ENCODE measurements around the gene HSD17B3. TPM values are rescaled to one million over a fixed set of nuclear protein-coding genes. Genes with fewer than 3 reads are reported as not detected.

HSD17B3 gene
- total and polyA plus RNA-seq, 10 of the 15 experiments (the other 5 are each of a cell fraction or from before 2014, with no cell fraction given) = not detected

DNA sequence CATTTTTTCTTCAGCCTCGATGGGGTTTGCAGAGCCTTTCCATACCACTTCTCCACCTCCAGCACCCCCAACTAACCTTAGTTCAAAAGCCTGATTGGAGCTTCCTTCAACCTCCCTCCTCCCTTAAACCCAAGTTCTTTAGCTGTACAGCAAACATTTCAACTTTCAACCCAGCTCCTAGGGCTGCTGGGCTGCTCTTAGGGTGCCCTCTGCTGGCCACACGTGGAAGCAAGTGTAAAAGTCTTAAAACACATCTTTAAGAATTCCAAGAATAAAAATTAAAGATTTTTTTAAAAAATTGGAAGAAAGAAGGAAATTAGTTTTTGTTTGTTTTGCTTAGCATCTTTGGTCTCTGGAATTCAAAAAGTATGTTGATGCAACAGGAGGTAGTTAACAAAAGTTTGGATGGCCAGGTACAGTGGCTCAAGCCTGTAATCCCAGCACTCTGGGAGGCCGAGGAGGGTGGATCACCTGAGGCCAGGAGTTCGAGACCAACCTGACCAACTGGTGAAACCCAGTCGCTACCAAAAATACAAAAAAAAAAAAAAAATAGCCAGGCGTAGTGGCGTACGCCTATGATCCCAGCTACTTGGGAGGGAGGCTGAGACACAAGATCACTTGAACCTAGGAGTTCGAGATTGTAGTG lies 15.5 kb upstream of the HSD17B3 start:
- FAIRE-seq (peak; percentile 62), ATAC-seq (peak; percentile 76), DNase-seq (ENCODE audit: low read depth, low spot score) (no peak)
- Histone ChIP-seq H3K27ac (ENCODE audit: control insufficient read depth, insufficient read depth) (no peak overlapping the region), H3K4me3 (no peak overlapping the region), H3K9ac (ENCODE audit: control insufficient read depth, insufficient read depth, low read length) (no peak overlapping the region), H3K4me1 (ENCODE audit: control insufficient read depth, insufficient read depth, low read length) (no peaks in the 10 kb centered on the region), H2AFZ (ENCODE audit: control insufficient read depth, low read depth, low read length) (no peak overlapping the region), H3K79me2 (ENCODE audit: control insufficient read depth, insufficient read depth, low read length) (no peaks in the 10 kb centered on the region), H4K20me1 (ENCODE audit: control insufficient read depth, insufficient read depth) (no peaks in the 10 kb centered on the region), H3K27me3 (replicated peaks in 1 of 2; ENCODE audit: control insufficient read depth in 2 of 2, insufficient read depth in 2 of 2, low read length in 1 of 2) (no peaks in the 10 kb centered on the region), H3K9me3 (replicated peaks; ENCODE audit: control insufficient read depth, insufficient read depth, low read length) (no peaks in the 10 kb centered on the region; the same call in 1 of the 3 replicates), H3K36me3 (ENCODE audit: control insufficient read depth in 2 of 2, insufficient read depth in 2 of 2, low read length in 1 of 2) (no peaks in the 10 kb centered on the region), H3K4me2 (ENCODE audit: control insufficient read depth, insufficient read depth) (no peak overlapping the region)
- CTCF ChIA-PET = interaction anchor here (0.5 to 6.5 kb wide), 27 partner anchors 9 to 755 kb away, joined by 3 to 62 read pairs (median 4); no protein-coding TSS in a partner anchor
- intact Hi-C loops (cut with micrococcal nuclease; ENCODE audit: unreplicated experiment) (loop anchor here (1.0 kb wide), 1 partner anchor 85 kb away; no protein-coding TSS in a partner anchor), in situ Hi-C loops (cut with MboI) (loop anchor here (5.0 kb wide), 1 partner anchor 80 kb away; no protein-coding TSS in a partner anchor)
- TF ChIP-seq SMC3 (IDR thresholded peaks at IDR 0.05; ENCODE audit: borderline replicate concordance, low read length) (peak; percentile 74), FOS (IDR thresholded peaks at IDR 0.05; ENCODE audit: borderline replicate concordance, extremely low read depth, insufficient read length) (no peak), STAT3 (IDR thresholded peaks at IDR 0.05; ENCODE audit: low read depth, low read length) (no peak), LARP7 (IDR thresholded peaks at IDR 0.05) (no peak), TCF7 (IDR thresholded peaks at IDR 0.05; ENCODE audit: borderline replicate concordance) (no peak), RAD21 (IDR thresholded peaks at IDR 0.05; ENCODE audit: insufficient read depth, low read depth, low read length) (peak; percentile 89)
- TF ChIP-seq, protein P1, sequence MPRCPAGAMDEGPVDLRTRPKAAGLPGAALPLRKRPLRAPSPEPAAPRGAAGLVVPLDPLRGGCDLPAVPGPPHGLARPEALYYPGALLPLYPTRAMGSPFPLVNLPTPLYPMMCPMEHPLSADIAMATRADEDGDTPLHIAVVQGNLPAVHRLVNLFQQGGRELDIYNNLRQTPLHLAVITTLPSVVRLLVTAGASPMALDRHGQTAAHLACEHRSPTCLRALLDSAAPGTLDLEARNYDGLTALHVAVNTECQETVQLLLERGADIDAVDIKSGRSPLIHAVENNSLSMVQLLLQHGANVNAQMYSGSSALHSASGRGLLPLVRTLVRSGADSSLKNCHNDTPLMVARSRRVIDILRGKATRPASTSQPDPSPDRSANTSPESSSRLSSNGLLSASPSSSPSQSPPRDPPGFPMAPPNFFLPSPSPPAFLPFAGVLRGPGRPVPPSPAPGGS (IDR thresholded peaks at IDR 0.05; ENCODE audit: borderline replicate concordance, insufficient read depth, low read depth, low read length, poor library complexity, severe bottlenecking) = no peak
- TF ChIP-seq, protein P2, sequence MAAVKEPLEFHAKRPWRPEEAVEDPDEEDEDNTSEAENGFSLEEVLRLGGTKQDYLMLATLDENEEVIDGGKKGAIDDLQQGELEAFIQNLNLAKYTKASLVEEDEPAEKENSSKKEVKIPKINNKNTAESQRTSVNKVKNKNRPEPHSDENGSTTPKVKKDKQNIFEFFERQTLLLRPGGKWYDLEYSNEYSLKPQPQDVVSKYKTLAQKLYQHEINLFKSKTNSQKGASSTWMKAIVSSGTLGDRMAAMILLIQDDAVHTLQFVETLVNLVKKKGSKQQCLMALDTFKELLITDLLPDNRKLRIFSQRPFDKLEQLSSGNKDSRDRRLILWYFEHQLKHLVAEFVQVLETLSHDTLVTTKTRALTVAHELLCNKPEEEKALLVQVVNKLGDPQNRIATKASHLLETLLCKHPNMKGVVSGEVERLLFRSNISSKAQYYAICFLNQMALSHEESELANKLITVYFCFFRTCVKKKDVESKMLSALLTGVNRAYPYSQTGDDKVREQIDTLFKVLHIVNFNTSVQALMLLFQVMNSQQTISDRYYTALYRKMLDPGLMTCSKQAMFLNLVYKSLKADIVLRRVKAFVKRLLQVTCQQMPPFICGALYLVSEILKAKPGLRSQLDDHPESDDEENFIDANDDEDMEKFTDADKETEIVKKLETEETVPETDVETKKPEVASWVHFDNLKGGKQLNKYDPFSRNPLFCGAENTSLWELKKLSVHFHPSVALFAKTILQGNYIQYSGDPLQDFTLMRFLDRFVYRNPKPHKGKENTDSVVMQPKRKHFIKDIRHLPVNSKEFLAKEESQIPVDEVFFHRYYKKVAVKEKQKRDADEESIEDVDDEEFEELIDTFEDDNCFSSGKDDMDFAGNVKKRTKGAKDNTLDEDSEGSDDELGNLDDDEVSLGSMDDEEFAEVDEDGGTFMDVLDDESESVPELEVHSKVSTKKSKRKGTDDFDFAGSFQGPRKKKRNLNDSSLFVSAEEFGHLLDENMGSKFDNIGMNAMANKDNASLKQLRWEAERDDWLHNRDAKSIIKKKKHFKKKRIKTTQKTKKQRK (IDR thresholded peaks at IDR 0.05; ENCODE audit: low read depth, low read length) = no peak
- TF ChIP-seq, protein P3, sequence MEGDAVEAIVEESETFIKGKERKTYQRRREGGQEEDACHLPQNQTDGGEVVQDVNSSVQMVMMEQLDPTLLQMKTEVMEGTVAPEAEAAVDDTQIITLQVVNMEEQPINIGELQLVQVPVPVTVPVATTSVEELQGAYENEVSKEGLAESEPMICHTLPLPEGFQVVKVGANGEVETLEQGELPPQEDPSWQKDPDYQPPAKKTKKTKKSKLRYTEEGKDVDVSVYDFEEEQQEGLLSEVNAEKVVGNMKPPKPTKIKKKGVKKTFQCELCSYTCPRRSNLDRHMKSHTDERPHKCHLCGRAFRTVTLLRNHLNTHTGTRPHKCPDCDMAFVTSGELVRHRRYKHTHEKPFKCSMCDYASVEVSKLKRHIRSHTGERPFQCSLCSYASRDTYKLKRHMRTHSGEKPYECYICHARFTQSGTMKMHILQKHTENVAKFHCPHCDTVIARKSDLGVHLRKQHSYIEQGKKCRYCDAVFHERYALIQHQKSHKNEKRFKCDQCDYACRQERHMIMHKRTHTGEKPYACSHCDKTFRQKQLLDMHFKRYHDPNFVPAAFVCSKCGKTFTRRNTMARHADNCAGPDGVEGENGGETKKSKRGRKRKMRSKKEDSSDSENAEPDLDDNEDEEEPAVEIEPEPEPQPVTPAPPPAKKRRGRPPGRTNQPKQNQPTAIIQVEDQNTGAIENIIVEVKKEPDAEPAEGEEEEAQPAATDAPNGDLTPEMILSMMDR (IDR thresholded peaks at IDR 0.05 in 2 of 3, conservative IDR thresholded peaks at IDR 0.05 in 1 of 3; ENCODE audit: control insufficient read depth in 2 of 3, extremely low read depth in 1 of 3, insufficient read depth in 1 of 3, low read depth in 3 of 3, low read length in 3 of 3) = peak; percentile 86 to 87 (median 87)
- POLR2A ChIA-PET = interaction anchor here (0.6 kb wide), 1 partner anchor 95 kb away, joined by 5 read pairs; no protein-coding TSS in a partner anchor
- SMC1A ChIA-PET (ENCODE audit: uncharacterized antibody, unreplicated experiment) = interaction anchor here (0.6 to 2.2 kb wide), 8 partner anchors 9 to 90 kb away, joined by 3 to 14 read pairs (median 4); no protein-coding TSS in a partner anchor
- RAD21 ChIA-PET (ENCODE audit: unreplicated experiment) = interaction anchor here (0.6 to 1.4 kb wide), 11 partner anchors 9 to 544 kb away, joined by 3 to 13 read pairs (median 3); no protein-coding TSS in a partner anchor
- no TSS peak for BruUV-seq (replicated peaks)
- 34% methylated on average over 9 of the region's 9 CpGs for WGBS (ENCODE audit: insufficient coverage, insufficient replicate concordance, low lambda C conversion rate, missing lambda C conversion rate)
